Neuronal stem cell (in vitro differentiated cells): Measurements from ENCODE around the gene SNX19.

Experiments used
- DNase-seq: peaks from one replicate; pipeline ENCODE4 v3.0.0-alpha.2; 2013; ENCODE audit warnings: low spot score
- H2AFZ ChIP-seq: one replicate; pipeline ENCODE4 v1.6.1; 2013; ENCODE audit warnings: mild to moderate bottlenecking, low read length, inconsistent platforms
- H2AK5ac ChIP-seq: 2 replicates; pipeline ENCODE4 v1.6.1; 2013; ENCODE audit warnings: low read depth, mild to moderate bottlenecking, inconsistent platforms, low read length, moderate library complexity, mixed read lengths
- H2BK120ac ChIP-seq: 2 replicates; pipeline ENCODE4 v1.6.1; 2013; ENCODE audit warnings: low read depth, mild to moderate bottlenecking, inconsistent platforms, low read length, moderate library complexity, mixed read lengths
- H2BK12ac ChIP-seq: one replicate; pipeline ENCODE4 v1.6.1; 2013; ENCODE audit warnings: low read length, inconsistent platforms
- H2BK15ac ChIP-seq: 2 replicates; pipeline ENCODE4 v1.6.1; 2013; ENCODE audit warnings: mild to moderate bottlenecking, low read length, inconsistent platforms, mixed read lengths
- H2BK5ac ChIP-seq: one replicate; pipeline ENCODE4 v1.6.1; 2013; ENCODE audit warnings: inconsistent platforms, mild to moderate bottlenecking, low read length, moderate library complexity
- H3K14ac ChIP-seq: one replicate; pipeline ENCODE4 v1.6.1; 2013; ENCODE audit warnings: low read length, inconsistent platforms
- H3K18ac ChIP-seq: 2 replicates; pipeline ENCODE4 v1.6.1; 2013; ENCODE audit warnings: low read length, inconsistent platforms
- H3K23ac ChIP-seq: 2 replicates; pipeline ENCODE4 v1.6.1; 2013; ENCODE audit warnings: low read depth, mild to moderate bottlenecking, mixed read lengths, low read length, inconsistent platforms; ENCODE audit not compliant: poor library complexity
- H3K27ac ChIP-seq: replicated peaks from 3 replicates; pipeline ENCODE4 v1.5.1; 2013; ENCODE audit warnings: low read length, inconsistent platforms
- H3K27me3 ChIP-seq, 3 experiments: 2 replicates each; pipeline ENCODE4 v1.6.1; 2013; ENCODE audit warnings: low read length in 3 of 3, mild to moderate bottlenecking in 2 of 3, inconsistent platforms in 1 of 3, low read depth in 1 of 3, mixed read lengths in 1 of 3, moderate library complexity in 1 of 3; ENCODE audit not compliant: control insufficient read depth in 3 of 3, insufficient read depth in 3 of 3
- H3K36me3 ChIP-seq, 2 donors: replicated peaks in 1 of 2; 2 replicates each; pipeline ENCODE4 v1.6.1; 2013; ENCODE audit warnings: low read length in 2 of 2; ENCODE audit not compliant: control insufficient read depth in 2 of 2, insufficient read depth in 2 of 2
- H3K4ac ChIP-seq: 2 replicates; pipeline ENCODE4 v1.6.1; 2013; ENCODE audit warnings: inconsistent platforms, mild to moderate bottlenecking, low read length, moderate library complexity
- H3K4me1 ChIP-seq, 2 donors: 1 replicate in 1 of 2; 2 replicates in 1 of 2; pipeline ENCODE4 v1.6.1; 2013; ENCODE audit warnings: low read length in 2 of 2, low read depth in 1 of 2; ENCODE audit not compliant: control insufficient read depth in 2 of 2, insufficient read depth in 1 of 2
- H3K4me2 ChIP-seq: one replicate; pipeline ENCODE4 v1.6.1; 2013; ENCODE audit warnings: mild to moderate bottlenecking, low read length, inconsistent platforms; ENCODE audit not compliant: insufficient read depth, poor library complexity, severe bottlenecking
- H3K4me3 ChIP-seq, 2 donors: 2 replicates each; pipeline ENCODE4 v1.5.1; 2013; ENCODE audit warnings: low read length in 2 of 2, mild to moderate bottlenecking in 2 of 2, inconsistent platforms in 1 of 2, moderate library complexity in 1 of 2
- H3K79me1 ChIP-seq: one replicate; pipeline ENCODE4 v1.6.1; 2013; ENCODE audit warnings: low read depth, mild to moderate bottlenecking, inconsistent platforms, low read length, moderate library complexity
- H3K9ac ChIP-seq: one replicate; pipeline ENCODE4 v1.6.1; 2013; ENCODE audit warnings: mild to moderate bottlenecking, low read depth, low read length, inconsistent platforms; ENCODE audit not compliant: poor library complexity
- H3K9me3 ChIP-seq, 2 donors: replicated peaks in 1 of 2; 2 replicates each; pipeline versions ENCODE3 to v1.6.1; 2013; ENCODE audit warnings: low read length in 2 of 2, mild to moderate bottlenecking in 2 of 2, inconsistent platforms in 1 of 2, low read depth in 1 of 2, mixed read lengths in 1 of 2, moderate library complexity in 1 of 2; ENCODE audit not compliant: control insufficient read depth in 2 of 2, insufficient read depth in 1 of 2
- H4K8ac ChIP-seq: one replicate; pipeline ENCODE4 v1.6.1; 2013; ENCODE audit warnings: low read depth, mild to moderate bottlenecking, inconsistent platforms, low read length, moderate library complexity
- H4K91ac ChIP-seq: one replicate; pipeline ENCODE4 v1.6.1; 2013; ENCODE audit warnings: low read length, low read depth, mild to moderate bottlenecking, inconsistent platforms; ENCODE audit not compliant: poor library complexity
- WGBS, 2 donors: extraction: QIAGEN DNeasy Blood & Tissue Kit; methylation state at CpG; one replicate each; pipeline ENCODE4 v1.1.7; 2013; ENCODE audit warnings: missing lambda C conversion rate in 2 of 2, mixed read lengths in 1 of 2; ENCODE audit not compliant: insufficient read length in 2 of 2, insufficient replicate concordance in 1 of 2; ENCODE audit errors: extremely low coverage in 2 of 2; 5-methylcytosine and 5-hydroxymethylcytosine counted together

Gene SNX19

DNA sequence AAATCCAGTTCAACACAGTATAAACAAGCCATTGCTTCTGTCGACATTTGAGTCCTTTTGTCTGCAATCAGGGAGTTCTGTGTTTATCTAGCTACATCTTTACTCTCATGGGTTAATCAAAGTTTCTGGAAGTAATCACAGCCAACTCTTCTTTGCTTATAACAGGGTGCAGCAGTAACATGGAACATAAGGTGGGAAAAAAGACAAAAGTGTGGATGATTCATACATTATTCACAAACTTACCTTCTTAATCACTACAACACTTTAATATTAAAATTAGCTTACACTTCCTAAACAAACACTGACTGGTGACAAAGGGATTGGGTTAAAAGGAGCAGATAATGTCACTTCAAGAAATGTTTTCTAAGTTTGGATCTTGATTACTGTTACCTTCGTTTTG, 44.7 kb downstream of the SNX19 start:
- H2BK5ac ChIP-seq, result no peak overlapping the region
- H3K27me3 ChIP-seq, result no peaks in the 10 kb centered on the region
- H3K9me3 ChIP-seq, result no peaks in the 10 kb centered on the region
- no peaks in the 10 kb centered on the region for H3K79me1 ChIP-seq
- no peak overlapping the region for H3K4me2 ChIP-seq
- no peak overlapping the region for H3K14ac ChIP-seq
- no peak overlapping the region for H4K8ac ChIP-seq
- H4K91ac ChIP-seq, result no peak overlapping the region
- no peak overlapping the region for H3K4me3 ChIP-seq
- no peak overlapping the region for H3K27ac ChIP-seq
- no peak overlapping the region for H2BK12ac ChIP-seq
- no peak overlapping the region for H3K18ac ChIP-seq
- peaks cover under 1 to 61% of the 10 kb centered on the region in 2 donors for H3K36me3 ChIP-seq
- no peak overlapping the region for H2AK5ac ChIP-seq
- no peak overlapping the region for H2AFZ ChIP-seq
- no peak overlapping the region for H3K9ac ChIP-seq
- no CpG with 5 or more reads among the region's 2 CpGs for WGBS, 2 donors
- no peak overlapping the region for H3K4ac ChIP-seq
- no peak overlapping the region for H2BK15ac ChIP-seq
- H2BK120ac ChIP-seq, result no peak overlapping the region
- no peak overlapping the region for H3K23ac ChIP-seq
- no peak for DNase-seq
- H3K4me1 ChIP-seq, result peaks cover 0 to 2% of the 10 kb centered on the region in 2 donors

DNA sequence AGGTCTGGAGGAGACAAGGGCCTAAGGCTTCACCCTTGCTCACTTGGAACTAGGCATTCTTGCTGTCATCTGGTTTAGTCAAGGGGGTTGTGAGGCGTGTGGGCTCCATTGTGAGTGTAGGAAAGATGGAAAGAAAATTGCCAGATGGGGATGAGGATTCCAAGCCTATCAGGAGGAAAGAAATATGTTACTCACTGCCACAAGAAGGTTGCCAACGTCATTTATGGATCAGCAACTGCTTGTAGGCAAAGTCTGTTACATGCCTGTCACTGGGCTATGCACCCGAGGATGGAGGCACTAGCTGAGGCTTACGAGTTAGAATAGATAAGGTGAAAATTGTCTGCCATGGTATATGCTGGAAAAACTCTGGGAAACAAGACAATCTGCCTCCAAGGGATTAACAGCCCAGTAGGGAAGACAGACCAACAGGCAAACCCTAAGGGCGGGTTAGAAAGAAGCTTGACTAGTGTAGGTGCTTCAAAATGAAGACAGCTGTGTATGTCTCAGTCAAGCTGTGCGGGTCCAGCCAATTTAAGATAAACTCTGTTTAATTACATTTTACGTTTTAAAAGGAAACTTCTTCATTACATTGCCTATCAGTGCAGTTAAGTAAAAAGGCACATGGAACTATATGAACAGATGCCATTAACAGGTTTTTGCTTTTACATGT, 47.4 kb downstream of the SNX19 start:
- Histone ChIP-seq H3K14ac (no peak overlapping the region), H3K4me1 (peaks cover 0 to 10% of the 10 kb centered on the region in 2 donors), H3K4ac (no peak overlapping the region), H3K27me3 (no peaks in the 10 kb centered on the region), H2AFZ (no peak overlapping the region), H2BK5ac (no peak overlapping the region), H4K91ac (no peak overlapping the region), H3K9me3 (no peaks in the 10 kb centered on the region), H3K4me2 (no peak overlapping the region), H3K18ac (no peak overlapping the region), H3K36me3 (peaks cover 0 to 36% of the 10 kb centered on the region in 2 donors), H4K8ac (no peak overlapping the region), H2BK120ac (no peak overlapping the region), H2AK5ac (no peak overlapping the region), H3K9ac (no peak overlapping the region), H3K79me1 (no peaks in the 10 kb centered on the region), H3K27ac (no peak overlapping the region), H3K23ac (no peak overlapping the region), H3K4me3 (no peak overlapping the region), H2BK15ac (no peak overlapping the region), H2BK12ac (no peak overlapping the region)
- WGBS, 2 donors, result no CpG with 5 or more reads among the region's 7 CpGs
- DNase-seq, result no peak

DNA sequence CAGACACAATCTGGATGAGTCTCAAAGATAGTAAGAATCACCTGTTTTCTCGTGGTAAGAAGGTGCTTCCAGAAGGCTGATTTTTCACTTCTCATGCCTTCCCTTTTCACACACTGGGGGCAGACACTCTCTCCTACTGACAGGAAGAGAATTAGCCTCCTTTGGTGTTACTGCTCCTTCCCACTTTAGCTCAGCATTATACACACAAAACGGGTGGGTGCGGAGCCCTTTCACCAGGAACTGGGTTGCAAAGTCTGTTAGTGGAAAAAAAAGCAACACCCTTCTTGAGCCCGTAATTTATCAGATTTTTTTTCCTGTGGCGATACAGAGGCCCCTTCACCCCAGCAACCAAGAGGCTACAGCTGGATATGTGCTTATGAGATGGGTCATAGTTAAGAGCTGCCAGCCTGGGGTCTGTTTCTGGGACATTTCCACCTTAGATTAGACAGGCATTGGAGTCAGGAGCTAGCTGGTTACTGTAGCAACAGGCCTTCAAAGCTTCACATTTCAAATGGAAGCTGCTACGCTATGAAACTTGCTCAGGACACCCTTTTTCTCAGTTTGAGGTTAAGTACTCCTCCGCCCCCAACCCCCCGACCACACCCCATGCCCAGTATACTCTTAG, 48.1 kb downstream of the SNX19 start:
- Histone ChIP-seq H3K4me3 (no peak overlapping the region), H3K79me1 (no peaks in the 10 kb centered on the region), H4K91ac (no peak overlapping the region), H3K27me3 (no peaks in the 10 kb centered on the region), H2BK120ac (no peak overlapping the region), H3K36me3 (peaks cover 0 to 30% of the 10 kb centered on the region in 2 donors), H2AK5ac (no peak overlapping the region), H2BK12ac (no peak overlapping the region), H3K14ac (no peak overlapping the region), H3K4me2 (no peak overlapping the region), H3K23ac (no peak overlapping the region), H2AFZ (no peak overlapping the region), H3K27ac (no peak overlapping the region), H2BK15ac (no peak overlapping the region), H4K8ac (no peak overlapping the region), H3K9ac (no peak overlapping the region), H3K4me1 (peaks cover 0 to 10% of the 10 kb centered on the region in 2 donors), H3K9me3 (no peaks in the 10 kb centered on the region), H3K4ac (no peak overlapping the region), H3K18ac (no peak overlapping the region), H2BK5ac (no peak overlapping the region)
- DNase-seq, result no peak
- WGBS, 2 donors, result no CpG with 5 or more reads among the region's 8 CpGs

DNA sequence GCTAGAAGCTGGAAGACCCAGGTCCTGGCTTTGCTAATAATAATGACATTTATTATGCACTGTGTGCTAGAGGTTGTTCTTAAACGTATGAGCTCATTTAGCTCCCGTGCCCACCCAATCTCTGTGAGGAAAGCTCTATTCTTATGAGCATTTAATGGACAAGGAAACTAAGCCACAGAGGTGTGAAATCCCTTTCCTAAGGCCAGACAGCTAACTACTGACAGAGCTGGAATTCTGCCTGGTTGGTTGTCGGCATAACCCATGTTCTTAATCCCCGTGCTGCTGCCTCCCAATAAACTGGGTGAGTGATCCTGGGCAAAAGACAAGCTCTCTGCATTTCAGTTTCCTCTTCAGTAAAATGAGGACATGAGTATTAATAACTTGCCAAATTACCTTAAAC, 49.4 kb downstream of the SNX19 start:
- Histone ChIP-seq H3K14ac (no peak overlapping the region), H3K4me1 (peaks cover 0 to 10% of the 10 kb centered on the region in 2 donors), H2BK5ac (no peak overlapping the region), H4K8ac (no peak overlapping the region), H3K79me1 (no peaks in the 10 kb centered on the region), H3K4ac (no peak overlapping the region), H3K18ac (no peak overlapping the region), H3K23ac (no peak overlapping the region), H3K27me3 (no peaks in the 10 kb centered on the region), H3K4me3 (no peak overlapping the region), H3K36me3 (peaks cover 0 to 19% of the 10 kb centered on the region in 2 donors), H3K27ac (no peak overlapping the region), H4K91ac (no peak overlapping the region), H2BK15ac (no peak overlapping the region), H2AK5ac (no peak overlapping the region), H2BK120ac (no peak overlapping the region), H2BK12ac (no peak overlapping the region), H3K4me2 (no peak overlapping the region), H2AFZ (no peak overlapping the region), H3K9ac (no peak overlapping the region), H3K9me3 (no peaks in the 10 kb centered on the region)
- WGBS, 2 donors, result no CpG with 5 or more reads among the region's 4 CpGs
- DNase-seq, result no peak
